Glomerular visceral epithelial cell (primary cell): Measurements from ENCODE around the gene NUTM2A.
"Not testable (repeated sequence)": the region's sequence is repeated elsewhere in the genome, so short reads cannot be mapped to it uniquely, and the experiment has no call there.

ENCODE experiments used
- DNase-seq: peaks from one replicate; pipeline ENCODE4 v3.0.0-alpha.2; 2016; ENCODE audit errors: extremely low spot score

The NUTM2A gene

DNA sequence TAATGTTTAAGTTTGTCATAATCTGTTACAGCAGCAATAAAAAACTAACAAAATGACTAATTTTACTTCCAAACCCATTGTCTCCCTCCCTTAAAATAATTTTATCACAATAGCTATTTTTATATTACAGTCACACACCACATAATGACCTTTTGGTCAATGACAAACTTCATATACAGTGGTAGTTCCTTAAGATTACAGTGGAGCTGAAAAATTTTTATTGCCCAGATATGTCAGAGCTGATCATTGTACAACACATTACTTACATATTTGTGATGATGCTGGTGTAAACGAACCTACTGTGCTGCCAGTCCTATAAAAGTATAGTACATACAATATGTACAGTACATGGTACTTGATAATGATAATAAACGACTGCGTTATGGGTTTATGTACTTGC lies 22.1 kb downstream of the NUTM2A start:
- not testable (repeated sequence) for DNase-seq

DNA sequence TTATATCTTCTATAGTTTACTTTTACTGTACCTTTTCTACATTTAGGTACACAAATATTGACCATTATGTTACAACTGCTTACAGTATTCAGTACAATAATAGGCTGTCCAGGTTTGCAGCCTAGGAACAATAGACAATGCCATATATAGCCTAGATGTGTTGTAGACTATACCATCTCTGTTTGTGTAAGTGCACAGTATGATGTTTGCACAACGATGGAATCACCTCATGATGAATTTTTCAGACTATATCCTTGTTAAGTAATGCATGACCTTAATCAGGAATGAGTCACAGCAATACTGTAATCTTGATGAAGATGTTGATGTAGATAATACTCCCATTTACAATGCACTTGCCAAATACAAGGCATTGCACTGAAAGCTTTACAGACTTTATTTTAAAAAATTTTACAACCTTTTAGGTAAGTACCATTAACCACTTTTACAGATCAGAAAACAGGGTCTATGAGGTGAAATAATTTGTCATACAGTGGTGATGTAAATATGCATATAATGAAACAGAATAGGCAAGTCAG lies 23.6 kb downstream of the NUTM2A start:
- DNase-seq, result not testable (repeated sequence)

DNA sequence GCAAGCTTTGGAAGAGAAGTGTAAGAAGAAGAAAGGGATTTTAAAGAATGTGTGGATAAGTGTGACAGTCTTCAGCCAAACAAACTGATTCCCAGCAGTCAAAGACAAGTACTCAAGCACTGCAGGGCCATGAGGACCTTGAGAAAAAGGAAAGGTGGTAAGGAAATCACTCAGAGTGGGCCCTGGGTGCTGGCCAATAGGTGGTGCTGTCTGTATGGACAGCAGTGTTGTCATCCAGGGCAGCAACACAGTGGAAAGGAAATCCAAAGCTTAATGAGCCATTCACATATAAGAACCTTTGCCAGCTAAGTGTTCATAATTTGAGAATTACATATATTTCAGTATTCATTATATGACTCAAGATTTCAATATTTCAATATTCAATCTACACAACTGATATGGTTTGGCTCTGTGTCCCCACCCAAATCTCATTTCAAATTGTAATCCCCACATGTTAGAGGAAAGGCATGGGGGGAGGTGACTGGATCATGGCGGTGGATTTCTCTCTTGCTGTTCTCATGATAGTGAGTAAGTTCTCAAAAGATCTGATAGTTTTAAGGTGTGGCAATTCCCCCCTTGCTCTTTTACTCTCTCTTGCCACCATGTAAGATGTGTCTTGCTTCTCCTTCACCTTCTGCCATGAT lies 55.6 kb downstream of the NUTM2A start:
- DNase-seq, result not testable (repeated sequence)
